HG03159 (cell line): ENCODE data around the gene CTCFL.

Experiments used
- ATAC-seq: cut with Tn5 transposase; IDR thresholded peaks from one replicate; pipeline ENCODE4 v1.9.1; 2021; ENCODE audit warnings: mild to moderate bottlenecking, moderate library complexity; ENCODE audit not compliant: unreplicated experiment

Gene CTCFL

GRCh38 chr20:57449398-57450354 lies 75.3 kb downstream of the CTCFL start:
- ATAC-seq: no peak

- no peak for ATAC-seq
Measured at GRCh38 chr20:57448764-57449354, 76.1 kb downstream of the CTCFL start.
